Measurements from ENCODE around the gene SYT9.

SYT9 gene

GRCh38 chr11:7251836-7252682, at the start of gene SYT9:
SYT9 (plus strand) TSS chr11:7251904; CDS start chr11:7252187, 283 bp downstream.
- DNase-seq, result peak in 55 of 58 donors; percentile 13 to 89 (median 72)

- no peak for DNase-seq
Measured at GRCh38 chr11:7202412-7202811, 49.3 kb upstream of the SYT9 start.

DNA sequence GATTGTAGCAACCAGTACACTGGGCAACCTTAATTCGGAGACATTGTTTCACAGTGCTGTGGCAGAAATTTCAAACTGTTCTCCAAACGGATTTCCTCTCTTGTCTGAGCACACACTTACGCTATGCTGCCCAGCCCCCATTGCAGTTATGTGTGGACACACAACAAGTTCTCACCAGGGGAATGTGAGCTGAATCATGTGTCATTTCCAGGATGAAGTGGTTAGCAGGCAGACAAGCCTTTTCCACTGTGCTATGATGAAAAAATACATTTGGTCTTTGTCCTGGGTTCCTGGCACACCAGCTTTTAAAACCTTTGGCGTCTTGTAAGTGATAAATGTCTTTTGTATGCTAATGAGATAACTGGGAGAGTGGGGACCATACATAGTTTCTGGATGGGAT, 46.9 kb upstream of the SYT9 start:
- no peak for DNase-seq

GRCh38 chr11:7208391-7208790, 43.3 kb upstream of the SYT9 start:
- DNase-seq, result no peak

GRCh38 chr11:7219491-7219890, 32.2 kb upstream of the SYT9 start:
- DNase-seq, result no peak

- no peak for DNase-seq
Measured at GRCh38 chr11:7220636-7221035, 31.1 kb upstream of the SYT9 start.

- DNase-seq, result no peak
Measured at GRCh38 chr11:7222619-7223018, 29.1 kb upstream of the SYT9 start.

- DNase-seq, result no peak
Measured at GRCh38 chr11:7239877-7240276, 11.8 kb upstream of the SYT9 start.

- DNase-seq, result no peak
Measured at GRCh38 chr11:7245341-7245740, 6.4 kb upstream of the SYT9 start.

GRCh38 chr11:7246179-7246578, 5.5 kb upstream of the SYT9 start:
- no peak for DNase-seq

DNA sequence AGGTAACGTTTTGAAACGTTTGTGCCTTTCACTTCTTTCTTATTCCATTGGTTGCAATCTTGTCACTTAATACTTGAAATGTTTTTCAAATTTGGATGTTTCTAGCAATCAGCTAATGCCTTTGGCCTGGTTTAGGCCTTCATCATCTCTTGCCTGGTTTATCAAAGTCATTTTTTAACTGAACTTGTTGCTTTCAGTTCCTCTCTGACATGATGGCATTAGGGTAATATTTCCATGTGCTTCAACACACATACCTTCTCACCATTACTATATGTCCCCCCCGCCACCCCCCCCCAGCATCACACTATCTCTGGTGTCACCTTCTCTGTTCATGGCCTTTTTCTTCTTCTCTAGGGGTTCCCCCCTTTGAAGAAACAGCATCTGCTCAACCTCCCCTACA, 1.5 kb upstream of the SYT9 start:
- DNase-seq, result no peak

DNA sequence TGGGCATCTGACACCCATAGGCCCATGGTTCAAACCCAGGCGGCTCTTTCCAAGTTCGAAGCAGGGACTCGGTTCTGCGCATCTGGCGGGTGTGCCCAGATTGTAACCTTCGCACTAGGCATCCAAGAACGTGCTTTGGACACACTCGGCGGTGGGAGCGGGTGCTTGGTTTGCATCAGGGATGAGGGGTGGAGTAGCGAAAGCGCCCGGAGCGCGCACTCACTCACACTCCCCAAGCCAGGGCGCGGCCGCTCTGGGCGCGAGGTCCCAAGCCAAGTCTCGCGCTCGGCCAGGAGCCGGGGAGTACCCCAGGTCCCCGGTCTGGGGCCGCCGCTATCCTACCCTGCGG, 243 bp upstream of the SYT9 start:
- DNase-seq, result peak in 2 of 58 donors; percentile 18 to 37

DNA sequence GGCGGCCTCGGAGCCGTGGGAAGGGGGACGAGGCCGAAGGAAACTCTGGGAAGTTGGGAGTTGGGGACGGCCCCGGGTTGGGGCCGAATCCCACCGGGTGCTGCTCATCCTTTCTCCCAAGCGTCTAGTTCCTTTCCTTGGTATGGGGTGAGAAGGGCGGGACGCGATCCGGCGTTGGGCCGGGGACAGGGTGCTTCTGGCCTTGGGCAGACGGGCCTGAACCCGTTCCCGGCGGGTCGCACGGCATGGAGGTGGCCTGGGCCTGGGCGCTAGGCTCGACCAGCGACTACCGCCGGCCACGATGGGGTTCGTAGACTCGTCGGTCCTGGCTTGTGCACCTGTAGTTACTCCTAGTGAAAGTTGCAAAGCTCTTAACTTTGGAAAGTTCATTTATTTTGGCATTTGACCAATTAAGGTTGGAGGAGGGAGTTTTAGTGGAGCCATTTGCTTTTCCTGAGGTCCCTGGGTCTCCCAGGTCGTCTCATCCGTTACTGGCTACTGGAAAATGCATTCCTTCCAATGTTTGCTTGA, 1.0 kb downstream of the SYT9 start:
- DNase-seq, result peak in 5 of 58 donors; percentile 4 to 38 (median 21)

GRCh38 chr11:7253800-7254199, 2.1 kb downstream of the SYT9 start:
- no peak for DNase-seq

GRCh38 chr11:7254731-7255291, 3.1 kb downstream of the SYT9 start:
- no peak for DNase-seq

GRCh38 chr11:7256943-7257342, 5.2 kb downstream of the SYT9 start:
- DNase-seq, result no peak

GRCh38 chr11:7257724-7258123, 6.0 kb downstream of the SYT9 start:
- DNase-seq, result peak in 1 of 58 donors; percentile 40

DNA sequence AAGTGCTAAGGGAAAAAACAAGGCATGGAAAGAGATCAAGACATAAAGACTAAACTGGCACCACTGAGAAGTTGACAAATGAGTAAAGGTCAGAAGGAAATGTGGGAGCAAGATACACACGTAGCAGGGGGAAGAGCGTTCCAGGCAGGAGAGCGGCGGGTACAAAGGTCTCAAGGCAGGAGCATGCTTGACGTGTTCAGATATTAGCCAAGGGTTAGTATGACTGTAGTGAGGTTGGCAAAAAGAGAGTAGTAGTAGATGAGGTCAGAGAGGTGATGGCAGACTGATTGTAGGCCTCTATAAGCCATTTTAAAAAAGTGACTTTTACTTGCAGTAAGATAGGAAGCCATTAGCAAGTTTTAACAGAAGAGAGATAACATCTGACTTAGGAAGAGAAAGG, 9.9 kb downstream of the SYT9 start:
- DNase-seq, result no peak

- no peak for DNase-seq
Measured at GRCh38 chr11:7262672-7263071, 11.0 kb downstream of the SYT9 start.

DNA sequence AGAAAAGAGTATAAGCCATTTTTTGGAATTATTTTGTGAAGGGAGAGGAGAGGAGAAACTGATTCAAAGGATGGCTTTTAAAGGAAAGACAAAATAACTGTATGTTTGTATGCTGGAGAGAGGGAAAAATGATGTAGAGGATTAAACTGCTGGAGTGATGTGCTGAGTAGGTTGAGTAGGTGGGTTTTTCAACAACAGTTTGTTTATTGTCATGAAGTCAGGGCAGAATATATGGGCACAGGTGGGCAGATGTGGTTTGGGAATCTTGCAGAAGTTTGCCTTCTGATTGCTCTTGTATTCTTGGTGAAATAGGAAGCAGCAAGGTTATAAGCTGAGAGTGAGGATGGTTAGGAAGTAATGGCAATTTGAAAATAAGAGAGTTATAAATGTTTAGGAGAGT, 12.1 kb downstream of the SYT9 start:
- DNase-seq, result no peak

- no peak for DNase-seq
Measured at GRCh38 chr11:7268758-7269157, 17.1 kb downstream of the SYT9 start.

GRCh38 chr11:7270233-7270865, 18.6 kb downstream of the SYT9 start:
- DNase-seq, result no peak

Data from anterior cingulate cortex (tissue), 58 donors.